T-helper 1 cell treated with Interleukin-12 subunit alpha and Interleukin-12 subunit beta and Interleukin-4 antibody, amounts not matched to agents 30 μg/mL and 1 μg/mL, for 36 hours (primary cell): ENCODE results near the gene SCN2B.

Source experiments
- H3K27ac Mint-ChIP-seq: one replicate; pipeline ENCODE4 v1.8.0; 2021; ENCODE audit warnings: mild to moderate bottlenecking, mixed read lengths
- H3K27me3 Mint-ChIP-seq: one replicate; pipeline ENCODE4 v1.8.0; 2021; ENCODE audit warnings: low read depth, mixed read lengths
- H3K36me3 Mint-ChIP-seq: one replicate; pipeline ENCODE4 v1.8.0; 2021; ENCODE audit warnings: low read depth, mixed read lengths
- H3K4me1 Mint-ChIP-seq: one replicate; pipeline ENCODE4 v1.8.0; 2021; ENCODE audit warnings: low read depth, mixed read lengths
- H3K4me3 Mint-ChIP-seq: one replicate; pipeline ENCODE4 v1.8.0; 2021; ENCODE audit warnings: mild to moderate bottlenecking, moderate library complexity, mixed read lengths
- H3K9me3 Mint-ChIP-seq: one replicate; pipeline ENCODE4 v1.8.0; 2021; ENCODE audit warnings: mixed read lengths

SCN2B gene

GRCh38 chr11:118129471-118130172 lies 46.8 kb downstream of the SCN2B start:
- Mint-ChIP-seq H3K9me3 (no peaks in the 10 kb centered on the region), H3K27ac (no peak overlapping the region), H3K36me3 (no peaks in the 10 kb centered on the region), H3K4me1 (no peaks in the 10 kb centered on the region), H3K4me3 (no peak overlapping the region), H3K27me3 (peaks cover 21% of the 10 kb centered on the region)

DNA sequence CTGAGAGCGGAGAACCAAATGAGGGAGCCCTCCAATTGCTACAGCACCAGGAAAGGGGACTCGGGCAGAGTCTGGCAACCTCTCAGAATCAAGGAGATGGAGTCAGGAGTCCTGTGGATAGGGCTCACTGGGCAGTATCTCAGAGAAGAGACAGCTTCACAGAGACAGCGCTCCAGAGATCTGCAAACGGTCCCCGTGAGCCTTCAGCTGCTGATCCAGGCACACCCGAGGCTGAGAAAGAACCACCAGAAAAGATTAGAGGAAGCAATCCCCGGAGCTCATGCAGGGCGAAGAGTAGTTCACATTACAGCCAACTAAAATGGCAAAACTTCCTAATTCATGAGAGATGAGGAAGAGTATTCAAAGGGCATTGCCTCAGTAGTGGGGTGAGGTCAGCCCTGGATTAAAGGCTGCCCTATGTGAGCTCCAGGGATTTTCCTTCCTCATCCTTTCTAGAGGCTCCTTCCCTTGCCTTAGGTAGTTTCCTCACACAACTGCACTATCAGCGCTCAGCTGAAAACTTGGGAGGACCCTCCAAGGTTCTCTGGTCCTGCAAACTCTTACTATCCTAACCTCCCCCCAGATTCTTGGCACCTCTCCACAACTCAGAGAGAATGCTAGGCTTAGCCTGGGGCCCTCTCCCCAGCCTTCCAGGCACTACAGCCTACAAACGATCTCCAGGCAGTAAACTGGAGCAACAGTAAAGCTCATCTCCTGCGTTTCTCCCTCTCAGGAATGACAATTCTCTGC lies 47.5 kb downstream of the SCN2B start:
- Mint-ChIP-seq H3K4me3 (no peak overlapping the region), H3K36me3 (no peaks in the 10 kb centered on the region), H3K27me3 (peaks cover 19% of the 10 kb centered on the region), H3K27ac (no peak overlapping the region), H3K9me3 (no peaks in the 10 kb centered on the region), H3K4me1 (no peaks in the 10 kb centered on the region)

GRCh38 chr11:118128310-118128709 lies 48.1 kb downstream of the SCN2B start:
- no peaks in the 10 kb centered on the region for H3K36me3 Mint-ChIP-seq
- H3K27ac Mint-ChIP-seq: no peak overlapping the region
- H3K4me1 Mint-ChIP-seq: no peaks in the 10 kb centered on the region
- no peak overlapping the region for H3K4me3 Mint-ChIP-seq
- H3K9me3 Mint-ChIP-seq: no peaks in the 10 kb centered on the region
- peaks cover 17% of the 10 kb centered on the region for H3K27me3 Mint-ChIP-seq

GRCh38 chr11:118126082-118126838 lies 50.2 kb downstream of the SCN2B start:
- no peak overlapping the region for H3K4me3 Mint-ChIP-seq
- no peaks in the 10 kb centered on the region for H3K4me1 Mint-ChIP-seq
- H3K9me3 Mint-ChIP-seq: no peaks in the 10 kb centered on the region
- H3K36me3 Mint-ChIP-seq: no peaks in the 10 kb centered on the region
- peaks cover 25% of the 10 kb centered on the region for H3K27me3 Mint-ChIP-seq
- H3K27ac Mint-ChIP-seq: no peak overlapping the region

DNA sequence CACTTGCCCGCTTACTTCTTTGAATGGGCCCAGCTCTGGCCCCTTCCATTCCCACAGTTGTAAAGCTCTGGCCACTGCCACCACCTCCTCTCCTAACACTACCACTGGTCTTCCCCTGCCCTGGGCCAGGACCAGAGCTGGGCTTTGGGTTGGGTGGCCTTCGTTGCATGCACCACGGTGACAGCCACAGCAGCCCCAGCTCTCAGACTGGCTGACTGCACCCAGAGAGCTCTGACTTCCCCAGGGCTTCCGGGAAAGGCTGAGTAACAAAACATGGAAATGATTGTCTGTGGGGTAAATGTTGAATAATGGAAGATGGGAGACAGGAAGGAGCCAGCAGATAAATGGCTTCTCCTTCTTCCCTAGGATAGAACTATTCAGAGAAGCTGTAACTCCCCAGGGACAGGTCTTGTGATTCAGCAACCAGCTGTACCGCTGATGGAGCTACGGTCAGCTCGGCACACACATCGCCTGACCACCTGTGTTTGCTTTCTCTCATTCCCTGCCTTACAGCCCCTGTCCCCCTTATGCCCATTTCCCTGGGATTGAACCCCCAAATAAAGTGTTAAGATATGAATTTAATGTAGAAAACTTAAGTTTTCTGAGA lies 51.4 kb downstream of the SCN2B start:
- Mint-ChIP-seq H3K27me3 (peaks cover 28% of the 10 kb centered on the region), H3K4me1 (no peaks in the 10 kb centered on the region), H3K27ac (no peak overlapping the region), H3K4me3 (no peak overlapping the region), H3K9me3 (peaks cover 6% of the 10 kb centered on the region), H3K36me3 (no peaks in the 10 kb centered on the region)

GRCh38 chr11:118120793-118121192 lies 55.6 kb downstream of the SCN2B start:
- Mint-ChIP-seq H3K27ac (no peak overlapping the region), H3K4me1 (peaks cover 10% of the 10 kb centered on the region), H3K27me3 (peaks cover 40% of the 10 kb centered on the region), H3K36me3 (no peaks in the 10 kb centered on the region), H3K9me3 (peaks cover 6% of the 10 kb centered on the region), H3K4me3 (no peak overlapping the region)

GRCh38 chr11:118117790-118118601 lies 58.4 kb downstream of the SCN2B start:
- peaks cover 38% of the 10 kb centered on the region for H3K27me3 Mint-ChIP-seq
- no peaks in the 10 kb centered on the region for H3K36me3 Mint-ChIP-seq
- H3K27ac Mint-ChIP-seq: no peak overlapping the region
- H3K9me3 Mint-ChIP-seq: peaks cover 6% of the 10 kb centered on the region
- no peak overlapping the region for H3K4me3 Mint-ChIP-seq
- H3K4me1 Mint-ChIP-seq: peaks cover 20% of the 10 kb centered on the region

DNA sequence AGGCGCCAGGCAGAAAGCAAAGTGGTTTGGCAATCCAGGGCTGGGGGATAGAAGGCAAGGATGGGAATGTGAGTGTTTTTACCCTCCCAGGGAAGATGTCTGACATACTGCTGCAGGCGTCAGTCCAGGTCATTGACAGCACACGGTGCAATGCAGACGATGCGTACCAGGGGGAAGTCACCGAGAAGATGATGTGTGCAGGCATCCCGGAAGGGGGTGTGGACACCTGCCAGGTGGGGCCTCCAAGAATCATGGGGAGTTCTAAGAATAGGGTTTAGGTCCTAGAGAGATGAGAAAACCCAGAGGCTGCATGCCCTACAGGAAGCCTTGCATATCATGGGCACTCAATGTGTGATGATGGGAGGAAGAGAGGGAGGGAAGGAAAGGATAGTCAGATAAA lies 61.4 kb downstream of the SCN2B start:
- no peak overlapping the region for H3K27ac Mint-ChIP-seq
- peaks cover 23% of the 10 kb centered on the region for H3K4me1 Mint-ChIP-seq
- no peak overlapping the region for H3K4me3 Mint-ChIP-seq
- H3K9me3 Mint-ChIP-seq: no peaks in the 10 kb centered on the region
- peaks cover 18% of the 10 kb centered on the region for H3K27me3 Mint-ChIP-seq
- no peaks in the 10 kb centered on the region for H3K36me3 Mint-ChIP-seq

DNA sequence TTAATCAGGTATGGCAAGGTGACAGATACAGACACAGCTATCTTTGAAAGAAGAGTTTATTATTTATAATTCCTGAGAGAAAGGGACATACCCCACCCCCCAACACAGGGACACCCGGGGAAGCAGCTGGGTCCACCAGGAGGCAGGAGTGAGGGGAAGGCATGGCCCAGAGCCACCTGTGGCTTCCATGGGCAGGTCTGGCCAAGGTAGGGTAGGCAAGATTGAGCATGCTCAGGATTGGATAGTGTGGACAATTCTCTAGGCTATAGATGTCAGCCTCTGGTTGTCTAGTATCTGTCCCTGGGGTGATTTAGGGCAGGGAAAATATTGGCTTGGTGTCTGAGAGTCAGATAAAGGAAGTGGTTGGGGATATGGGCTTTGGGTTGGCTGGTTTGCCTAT lies 62.2 kb downstream of the SCN2B start:
- H3K27ac Mint-ChIP-seq: no peak overlapping the region
- H3K36me3 Mint-ChIP-seq: no peaks in the 10 kb centered on the region
- no peaks in the 10 kb centered on the region for H3K9me3 Mint-ChIP-seq
- peaks cover 14% of the 10 kb centered on the region for H3K27me3 Mint-ChIP-seq
- H3K4me1 Mint-ChIP-seq: peaks cover 23% of the 10 kb centered on the region
- H3K4me3 Mint-ChIP-seq: no peak overlapping the region

DNA sequence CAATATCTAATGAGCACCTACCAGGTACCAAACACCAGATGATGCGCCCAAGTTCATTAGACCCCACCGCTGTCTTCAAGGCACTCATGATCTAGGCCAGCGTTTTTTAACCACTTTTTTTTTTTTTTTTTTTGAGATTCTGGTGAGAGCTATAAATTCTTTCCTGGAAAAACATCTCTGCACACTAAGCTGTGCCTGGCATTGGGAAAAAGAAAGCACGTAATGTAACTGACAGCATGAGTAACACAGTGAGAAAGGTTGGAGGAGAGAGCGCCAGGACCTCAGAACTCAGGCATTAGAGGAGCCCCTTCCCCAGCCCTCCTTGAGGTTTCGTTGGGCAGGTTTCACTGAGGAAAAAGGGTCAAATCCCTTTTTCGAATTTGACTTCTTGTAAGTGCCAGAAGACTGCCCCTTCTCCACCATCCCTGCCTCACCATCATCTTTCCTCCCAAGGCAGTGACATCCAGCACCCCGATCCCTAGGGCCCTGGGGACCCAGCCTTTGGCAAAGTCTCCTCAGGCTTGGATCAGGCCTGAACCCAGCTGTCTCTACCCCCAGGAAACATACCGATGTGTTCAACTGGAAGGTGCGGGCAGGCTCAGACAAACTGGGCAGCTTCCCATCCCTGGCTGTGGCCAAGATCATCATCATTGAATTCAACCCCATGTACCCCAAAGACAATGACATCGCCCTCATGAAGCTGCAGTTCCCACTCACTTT lies 63.6 kb downstream of the SCN2B start:
- Mint-ChIP-seq H3K36me3 (no peaks in the 10 kb centered on the region), H3K9me3 (no peaks in the 10 kb centered on the region), H3K27me3 (peaks cover 2% of the 10 kb centered on the region), H3K4me3 (no peak overlapping the region), H3K4me1 (peaks cover 17% of the 10 kb centered on the region), H3K27ac (no peak overlapping the region)
